Liver (tissue), 3 donors: ENCODE results near the gene PIGP.
"Not testable (repeated sequence)": the region's sequence is repeated elsewhere in the genome, so short reads cannot be mapped to it uniquely, and the experiment has no call there.

Experiments
- FOXA1 ChIP-seq: IDR thresholded peaks from 2 replicates; pipeline ENCODE4 v1.6.1; 2016; ENCODE audit warnings: antibody characterized with exemption
- GABPA ChIP-seq, 2 donors: IDR thresholded peaks in 1 of 2; conservative IDR thresholded peaks in 1 of 2; 2 replicates each; pipeline ENCODE4 v1.6.1; 2016; ENCODE audit warnings: antibody characterized with exemption in 2 of 2, mild to moderate bottlenecking in 1 of 2, moderate library complexity in 1 of 2
- HNF4G ChIP-seq: IDR thresholded peaks from 2 replicates; pipeline ENCODE4 v1.6.1; 2016; ENCODE audit warnings: antibody characterized with exemption
- JUND ChIP-seq, 2 donors: IDR thresholded peaks; 2 replicates each; pipeline ENCODE4 v1.6.1; 2016; ENCODE audit warnings: antibody characterized with exemption in 2 of 2
- MAX ChIP-seq: IDR thresholded peaks from 2 replicates; pipeline ENCODE4 v1.6.1; 2016; ENCODE audit warnings: antibody characterized with exemption
- RAD21 ChIP-seq, 2 donors: IDR thresholded peaks; 2 replicates each; pipeline ENCODE4 v1.6.1; 2016; ENCODE audit warnings: antibody characterized with exemption in 2 of 2, mild to moderate bottlenecking in 2 of 2
- TAF1 ChIP-seq: conservative IDR thresholded peaks from 2 replicates; pipeline ENCODE4 v1.6.1; 2016; ENCODE audit warnings: antibody characterized with exemption, mild to moderate bottlenecking
- YY1 ChIP-seq: IDR thresholded peaks from 2 replicates; pipeline ENCODE4 v1.6.1; 2016; ENCODE audit warnings: antibody characterized with exemption, mild to moderate bottlenecking
- TF ChIP-seq, protein P1 (sequence below): fragments of 150-350 bp; IDR thresholded peaks from 2 replicates; pipeline ENCODE4 v1.5.1; 2017; ENCODE audit warnings: improper control_type of control experiment, low read depth, low read length; ENCODE audit not compliant: missing input control
- TF ChIP-seq, protein P2 (sequence below): IDR thresholded peaks from 2 replicates; pipeline ENCODE4 v1.6.1; 2016; ENCODE audit warnings: antibody characterized with exemption, mild to moderate bottlenecking
- TF ChIP-seq, protein P3 (sequence below): IDR thresholded peaks from 2 replicates; pipeline ENCODE4 v1.6.1; 2016; ENCODE audit warnings: antibody characterized with exemption
- donor health status: healthy.
- donor health status: healthy.

DNA sequence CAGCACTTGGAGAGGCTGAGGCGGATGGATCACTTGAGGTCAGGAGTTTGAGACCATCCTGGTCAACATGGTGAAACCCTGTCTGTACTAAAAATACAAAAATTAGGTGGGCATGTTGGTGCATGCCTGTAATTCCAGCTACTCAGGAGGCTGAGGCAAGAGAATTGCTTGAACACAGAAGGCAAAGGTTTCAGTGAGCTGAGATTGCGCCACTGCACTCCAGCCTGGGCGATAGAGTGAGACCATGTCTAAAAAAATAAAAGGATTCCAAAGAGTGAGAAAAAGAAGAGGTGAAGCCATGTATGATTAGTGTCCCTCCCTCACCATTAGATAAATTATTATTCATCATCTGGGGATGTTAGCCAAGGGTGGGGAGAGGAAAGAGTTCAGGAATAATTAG lies 29.9 kb upstream of the PIGP start:
- not testable (repeated sequence) for TF ChIP-seq TAF1; JUND (IDR thresholded peaks at IDR 0.05); YY1; MAX; RAD21 (IDR thresholded peaks at IDR 0.05); GABPA (IDR thresholded peaks at IDR 0.05 in 1 of 2, conservative IDR thresholded peaks at IDR 0.05 in 1 of 2); FOXA1; HNF4G
- TF ChIP-seq, protein P1, sequence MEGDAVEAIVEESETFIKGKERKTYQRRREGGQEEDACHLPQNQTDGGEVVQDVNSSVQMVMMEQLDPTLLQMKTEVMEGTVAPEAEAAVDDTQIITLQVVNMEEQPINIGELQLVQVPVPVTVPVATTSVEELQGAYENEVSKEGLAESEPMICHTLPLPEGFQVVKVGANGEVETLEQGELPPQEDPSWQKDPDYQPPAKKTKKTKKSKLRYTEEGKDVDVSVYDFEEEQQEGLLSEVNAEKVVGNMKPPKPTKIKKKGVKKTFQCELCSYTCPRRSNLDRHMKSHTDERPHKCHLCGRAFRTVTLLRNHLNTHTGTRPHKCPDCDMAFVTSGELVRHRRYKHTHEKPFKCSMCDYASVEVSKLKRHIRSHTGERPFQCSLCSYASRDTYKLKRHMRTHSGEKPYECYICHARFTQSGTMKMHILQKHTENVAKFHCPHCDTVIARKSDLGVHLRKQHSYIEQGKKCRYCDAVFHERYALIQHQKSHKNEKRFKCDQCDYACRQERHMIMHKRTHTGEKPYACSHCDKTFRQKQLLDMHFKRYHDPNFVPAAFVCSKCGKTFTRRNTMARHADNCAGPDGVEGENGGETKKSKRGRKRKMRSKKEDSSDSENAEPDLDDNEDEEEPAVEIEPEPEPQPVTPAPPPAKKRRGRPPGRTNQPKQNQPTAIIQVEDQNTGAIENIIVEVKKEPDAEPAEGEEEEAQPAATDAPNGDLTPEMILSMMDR: not testable (repeated sequence)
- TF ChIP-seq, protein P2, sequence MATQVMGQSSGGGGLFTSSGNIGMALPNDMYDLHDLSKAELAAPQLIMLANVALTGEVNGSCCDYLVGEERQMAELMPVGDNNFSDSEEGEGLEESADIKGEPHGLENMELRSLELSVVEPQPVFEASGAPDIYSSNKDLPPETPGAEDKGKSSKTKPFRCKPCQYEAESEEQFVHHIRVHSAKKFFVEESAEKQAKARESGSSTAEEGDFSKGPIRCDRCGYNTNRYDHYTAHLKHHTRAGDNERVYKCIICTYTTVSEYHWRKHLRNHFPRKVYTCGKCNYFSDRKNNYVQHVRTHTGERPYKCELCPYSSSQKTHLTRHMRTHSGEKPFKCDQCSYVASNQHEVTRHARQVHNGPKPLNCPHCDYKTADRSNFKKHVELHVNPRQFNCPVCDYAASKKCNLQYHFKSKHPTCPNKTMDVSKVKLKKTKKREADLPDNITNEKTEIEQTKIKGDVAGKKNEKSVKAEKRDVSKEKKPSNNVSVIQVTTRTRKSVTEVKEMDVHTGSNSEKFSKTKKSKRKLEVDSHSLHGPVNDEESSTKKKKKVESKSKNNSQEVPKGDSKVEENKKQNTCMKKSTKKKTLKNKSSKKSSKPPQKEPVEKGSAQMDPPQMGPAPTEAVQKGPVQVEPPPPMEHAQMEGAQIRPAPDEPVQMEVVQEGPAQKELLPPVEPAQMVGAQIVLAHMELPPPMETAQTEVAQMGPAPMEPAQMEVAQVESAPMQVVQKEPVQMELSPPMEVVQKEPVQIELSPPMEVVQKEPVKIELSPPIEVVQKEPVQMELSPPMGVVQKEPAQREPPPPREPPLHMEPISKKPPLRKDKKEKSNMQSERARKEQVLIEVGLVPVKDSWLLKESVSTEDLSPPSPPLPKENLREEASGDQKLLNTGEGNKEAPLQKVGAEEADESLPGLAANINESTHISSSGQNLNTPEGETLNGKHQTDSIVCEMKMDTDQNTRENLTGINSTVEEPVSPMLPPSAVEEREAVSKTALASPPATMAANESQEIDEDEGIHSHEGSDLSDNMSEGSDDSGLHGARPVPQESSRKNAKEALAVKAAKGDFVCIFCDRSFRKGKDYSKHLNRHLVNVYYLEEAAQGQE: not testable (repeated sequence)
- TF ChIP-seq, protein P3, sequence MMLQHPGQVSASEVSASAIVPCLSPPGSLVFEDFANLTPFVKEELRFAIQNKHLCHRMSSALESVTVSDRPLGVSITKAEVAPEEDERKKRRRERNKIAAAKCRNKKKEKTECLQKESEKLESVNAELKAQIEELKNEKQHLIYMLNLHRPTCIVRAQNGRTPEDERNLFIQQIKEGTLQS: not testable (repeated sequence)
